Breast epithelium (tissue), 3 donors: ENCODE results near the gene MT2A.

Source experiments
- POLR2AphosphoS5 ChIP-seq, 3 donors: sonication (generic); formaldehyde crosslinking; IDR thresholded peaks; one replicate each; pipeline ENCODE4 v1.6.1; 2017; ENCODE audit warnings: antibody characterized with exemption in 3 of 3
- TF ChIP-seq, protein P1 (sequence below), 3 donors: fragments of 450-650 bp; IDR thresholded peaks; one replicate each; pipeline ENCODE4 v1.5.1; 2016 to 2017; ENCODE audit warnings: antibody characterized with exemption in 3 of 3, mild to moderate bottlenecking in 3 of 3, moderate library complexity in 3 of 3

DNA sequence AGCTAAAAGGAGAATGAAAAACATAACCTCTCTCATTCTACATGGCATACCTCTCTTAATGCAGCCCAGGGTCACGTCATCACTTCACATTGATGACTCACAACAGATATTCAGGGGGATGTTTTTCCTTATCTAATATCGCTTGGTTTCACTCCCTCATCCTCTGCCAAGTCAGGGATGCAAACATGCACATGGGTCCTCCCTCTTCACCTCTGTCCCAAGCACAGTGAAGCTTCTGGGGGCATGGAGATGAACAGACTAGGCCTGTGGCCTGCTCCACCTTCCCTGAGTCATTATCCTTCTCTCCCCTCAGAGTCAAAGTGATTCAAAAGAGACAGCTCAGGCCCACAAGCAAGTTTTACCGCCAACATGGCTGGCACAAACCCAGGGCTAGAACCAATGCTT lies 2.3 kb upstream of the MT2A start:
- TF ChIP-seq, protein P1, sequence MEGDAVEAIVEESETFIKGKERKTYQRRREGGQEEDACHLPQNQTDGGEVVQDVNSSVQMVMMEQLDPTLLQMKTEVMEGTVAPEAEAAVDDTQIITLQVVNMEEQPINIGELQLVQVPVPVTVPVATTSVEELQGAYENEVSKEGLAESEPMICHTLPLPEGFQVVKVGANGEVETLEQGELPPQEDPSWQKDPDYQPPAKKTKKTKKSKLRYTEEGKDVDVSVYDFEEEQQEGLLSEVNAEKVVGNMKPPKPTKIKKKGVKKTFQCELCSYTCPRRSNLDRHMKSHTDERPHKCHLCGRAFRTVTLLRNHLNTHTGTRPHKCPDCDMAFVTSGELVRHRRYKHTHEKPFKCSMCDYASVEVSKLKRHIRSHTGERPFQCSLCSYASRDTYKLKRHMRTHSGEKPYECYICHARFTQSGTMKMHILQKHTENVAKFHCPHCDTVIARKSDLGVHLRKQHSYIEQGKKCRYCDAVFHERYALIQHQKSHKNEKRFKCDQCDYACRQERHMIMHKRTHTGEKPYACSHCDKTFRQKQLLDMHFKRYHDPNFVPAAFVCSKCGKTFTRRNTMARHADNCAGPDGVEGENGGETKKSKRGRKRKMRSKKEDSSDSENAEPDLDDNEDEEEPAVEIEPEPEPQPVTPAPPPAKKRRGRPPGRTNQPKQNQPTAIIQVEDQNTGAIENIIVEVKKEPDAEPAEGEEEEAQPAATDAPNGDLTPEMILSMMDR (IDR thresholded peaks at IDR 0.05): no peak
- no peak for TF ChIP-seq POLR2AphosphoS5 (IDR thresholded peaks at IDR 0.05)
